Neural cell (in vitro differentiated cells): ENCODE results near the gene KCTD2. TPM values are rescaled to one million over a fixed set of nuclear protein-coding genes. Genes with fewer than 3 reads are reported as not detected.

Experiments
- H2AFZ ChIP-seq: fragments of 200-600, 300-800 bp; sonication (generic), shearing (Covaris generic); 2 replicates; pipeline ENCODE4 v1.6.0; 2014; ENCODE audit warnings: low read depth, mild to moderate bottlenecking, antibody characterized with exemption, low read length, moderate library complexity
- H3F3A ChIP-seq: fragments of 200-600 bp; shearing (Covaris generic); 2 replicates; pipeline ENCODE4 v1.6.1; 2016; ENCODE audit warnings: mild to moderate bottlenecking, moderate library complexity, mixed read lengths, antibody characterized with exemption, low read length; ENCODE audit not compliant: insufficient read depth, poor library complexity, severe bottlenecking
- H3K27ac ChIP-seq: fragments of 200-600, 300-800 bp; sonication (generic), shearing (Covaris generic); 2 replicates; pipeline ENCODE4 v1.5.1; 2014; ENCODE audit warnings: mild to moderate bottlenecking, low read length, moderate library complexity
- H3K27me3 ChIP-seq: fragments of 300-800, 200-600 bp; sonication (generic), shearing (Covaris generic); 2 replicates; pipeline ENCODE4 v1.6.0; 2014; ENCODE audit warnings: mild to moderate bottlenecking, low read depth, low read length, moderate library complexity; ENCODE audit not compliant: insufficient read depth
- H3K36me3 ChIP-seq: fragments of 300-800, 200-600 bp; sonication (generic), shearing (Covaris generic); 2 replicates; pipeline ENCODE4 v1.5.1; 2014; ENCODE audit warnings: mild to moderate bottlenecking, antibody characterized with exemption, low read length, moderate library complexity; ENCODE audit not compliant: insufficient read depth
- H3K4me2 ChIP-seq: fragments of 300-800, 200-600 bp; sonication (generic), shearing (Covaris generic); 2 replicates; pipeline ENCODE4 v1.6.0; 2014; ENCODE audit warnings: mild to moderate bottlenecking, low read length
- H3K4me3 ChIP-seq: fragments of 300-800, 200-600 bp; sonication (generic), shearing (Covaris generic); 2 replicates; pipeline ENCODE4 v1.5.1; 2014; ENCODE audit warnings: mild to moderate bottlenecking, low read length, moderate library complexity
- H3K79me2 ChIP-seq: fragments of 200-600 bp; shearing (Covaris generic); replicated peaks from 2 replicates; pipeline ENCODE4 v1.6.0; 2014; ENCODE audit warnings: mild to moderate bottlenecking, low read length, moderate library complexity; ENCODE audit not compliant: insufficient read depth
- H3K9ac ChIP-seq: fragments of 300-800, 200-600 bp; sonication (generic), shearing (Covaris generic); 2 replicates; pipeline ENCODE4 v1.6.1; 2016; ENCODE audit warnings: mild to moderate bottlenecking, low read length, mixed read lengths
- H3K9me2 ChIP-seq: fragments of 200-600 bp; shearing (Covaris generic); 2 replicates; pipeline ENCODE4 v1.6.1; 2016; ENCODE audit warnings: mild to moderate bottlenecking, low read length, mixed read lengths; ENCODE audit not compliant: insufficient read depth
- H3K9me3 ChIP-seq: fragments of 200-600, 300-800 bp; sonication (generic), shearing (Covaris generic); 2 replicates; pipeline ENCODE4 v1.6.1; 2016; ENCODE audit warnings: mild to moderate bottlenecking, mixed run types, low read length, moderate library complexity, mixed read lengths
- H4K20me1 ChIP-seq: fragments of 200-600 bp; shearing (Covaris generic); 2 replicates; pipeline ENCODE4 v1.6.1; 2016; ENCODE audit warnings: mild to moderate bottlenecking, mixed run types; ENCODE audit not compliant: insufficient read depth
- EP300 ChIP-seq: fragments of 450-650 bp; conservative IDR thresholded peaks from 2 replicates; pipeline ENCODE4 v1.6.1; 2014; ENCODE audit warnings: antibody characterized with exemption, mild to moderate bottlenecking, moderate library complexity; ENCODE audit not compliant: poor library complexity, severe bottlenecking
- EZH2 ChIP-seq: fragments of 200-600, 300-800 bp; shearing (Covaris generic), sonication (generic); IDR thresholded peaks from 2 replicates; pipeline ENCODE4 v1.6.1; 2014; ENCODE audit warnings: antibody characterized with exemption, low read length, borderline replicate concordance, mild to moderate bottlenecking; ENCODE audit not compliant: insufficient read depth, poor library complexity, severe bottlenecking
- MXI1 ChIP-seq: fragments of 450-650 bp; conservative IDR thresholded peaks from 2 replicates; pipeline ENCODE4 v1.6.1; 2014; ENCODE audit warnings: antibody characterized with exemption, mild to moderate bottlenecking; ENCODE audit not compliant: poor library complexity, severe bottlenecking
- POLR2AphosphoS5 ChIP-seq: IDR thresholded peaks from 2 replicates; pipeline ENCODE4 v1.6.1; 2012
- RAD21 ChIP-seq: fragments of 450-650 bp; conservative IDR thresholded peaks from 2 replicates; pipeline ENCODE4 v1.6.1; 2014; ENCODE audit warnings: antibody characterized with exemption, mild to moderate bottlenecking, moderate library complexity
- SMC3 ChIP-seq: fragments of 450-650 bp; conservative IDR thresholded peaks from 2 replicates; pipeline ENCODE4 v1.6.1; 2014; ENCODE audit warnings: antibody characterized with exemption, mild to moderate bottlenecking, moderate library complexity; ENCODE audit not compliant: poor library complexity
- TAF1 ChIP-seq: IDR thresholded peaks from 2 replicates; pipeline ENCODE4 v1.6.1; 2012; ENCODE audit warnings: low read depth
- polyA plus RNA-seq: library from polyadenylated mRNA; depleted of rRNA; stranded (reverse); fragments of >200 nt; gene quantifications from 2 replicates; pipeline ENCODE4 v1.2.3, GENCODE V29; 2014
- TF ChIP-seq, protein P1 (sequence below): fragments of 450-650 bp; IDR thresholded peaks from 2 replicates; pipeline ENCODE4 v1.5.1; 2014; ENCODE audit warnings: antibody characterized with exemption, mild to moderate bottlenecking, moderate library complexity; ENCODE audit not compliant: poor library complexity, severe bottlenecking
- TF ChIP-seq, protein P2 (sequence below): IDR thresholded peaks from 2 replicates; pipeline ENCODE4 v1.6.1; 2012; ENCODE audit warnings: borderline replicate concordance

KCTD2 gene
- polyA plus RNA-seq, 1 donor from 2014 or later, result 32.8 TPM

GRCh38 chr17:75086496-75087181, 39.6 kb downstream of the KCTD2 start:
- Histone ChIP-seq H3K9me3 (no peaks in the 10 kb centered on the region), H3K9me2 (no peaks in the 10 kb centered on the region), H4K20me1 (no peaks in the 10 kb centered on the region), H3K4me3 (no peak overlapping the region), H3K27me3 (peaks cover 14% of the 10 kb centered on the region), H3F3A (no peaks in the 10 kb centered on the region), H2AFZ (no peak overlapping the region), H3K9ac (no peak overlapping the region), H3K4me2 (no peak overlapping the region), H3K36me3 (no peaks in the 10 kb centered on the region), H3K27ac (no peak overlapping the region), H3K79me2 (no peaks in the 10 kb centered on the region)
- TF ChIP-seq EP300, result no peak
- TF ChIP-seq, protein P1, sequence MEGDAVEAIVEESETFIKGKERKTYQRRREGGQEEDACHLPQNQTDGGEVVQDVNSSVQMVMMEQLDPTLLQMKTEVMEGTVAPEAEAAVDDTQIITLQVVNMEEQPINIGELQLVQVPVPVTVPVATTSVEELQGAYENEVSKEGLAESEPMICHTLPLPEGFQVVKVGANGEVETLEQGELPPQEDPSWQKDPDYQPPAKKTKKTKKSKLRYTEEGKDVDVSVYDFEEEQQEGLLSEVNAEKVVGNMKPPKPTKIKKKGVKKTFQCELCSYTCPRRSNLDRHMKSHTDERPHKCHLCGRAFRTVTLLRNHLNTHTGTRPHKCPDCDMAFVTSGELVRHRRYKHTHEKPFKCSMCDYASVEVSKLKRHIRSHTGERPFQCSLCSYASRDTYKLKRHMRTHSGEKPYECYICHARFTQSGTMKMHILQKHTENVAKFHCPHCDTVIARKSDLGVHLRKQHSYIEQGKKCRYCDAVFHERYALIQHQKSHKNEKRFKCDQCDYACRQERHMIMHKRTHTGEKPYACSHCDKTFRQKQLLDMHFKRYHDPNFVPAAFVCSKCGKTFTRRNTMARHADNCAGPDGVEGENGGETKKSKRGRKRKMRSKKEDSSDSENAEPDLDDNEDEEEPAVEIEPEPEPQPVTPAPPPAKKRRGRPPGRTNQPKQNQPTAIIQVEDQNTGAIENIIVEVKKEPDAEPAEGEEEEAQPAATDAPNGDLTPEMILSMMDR, result no peak
- TF ChIP-seq RAD21, result no peak
- TF ChIP-seq EZH2, result no peak
- no peak for TF ChIP-seq POLR2AphosphoS5
- TF ChIP-seq SMC3, result no peak
- no peak for TF ChIP-seq MXI1
- TF ChIP-seq, protein P2, sequence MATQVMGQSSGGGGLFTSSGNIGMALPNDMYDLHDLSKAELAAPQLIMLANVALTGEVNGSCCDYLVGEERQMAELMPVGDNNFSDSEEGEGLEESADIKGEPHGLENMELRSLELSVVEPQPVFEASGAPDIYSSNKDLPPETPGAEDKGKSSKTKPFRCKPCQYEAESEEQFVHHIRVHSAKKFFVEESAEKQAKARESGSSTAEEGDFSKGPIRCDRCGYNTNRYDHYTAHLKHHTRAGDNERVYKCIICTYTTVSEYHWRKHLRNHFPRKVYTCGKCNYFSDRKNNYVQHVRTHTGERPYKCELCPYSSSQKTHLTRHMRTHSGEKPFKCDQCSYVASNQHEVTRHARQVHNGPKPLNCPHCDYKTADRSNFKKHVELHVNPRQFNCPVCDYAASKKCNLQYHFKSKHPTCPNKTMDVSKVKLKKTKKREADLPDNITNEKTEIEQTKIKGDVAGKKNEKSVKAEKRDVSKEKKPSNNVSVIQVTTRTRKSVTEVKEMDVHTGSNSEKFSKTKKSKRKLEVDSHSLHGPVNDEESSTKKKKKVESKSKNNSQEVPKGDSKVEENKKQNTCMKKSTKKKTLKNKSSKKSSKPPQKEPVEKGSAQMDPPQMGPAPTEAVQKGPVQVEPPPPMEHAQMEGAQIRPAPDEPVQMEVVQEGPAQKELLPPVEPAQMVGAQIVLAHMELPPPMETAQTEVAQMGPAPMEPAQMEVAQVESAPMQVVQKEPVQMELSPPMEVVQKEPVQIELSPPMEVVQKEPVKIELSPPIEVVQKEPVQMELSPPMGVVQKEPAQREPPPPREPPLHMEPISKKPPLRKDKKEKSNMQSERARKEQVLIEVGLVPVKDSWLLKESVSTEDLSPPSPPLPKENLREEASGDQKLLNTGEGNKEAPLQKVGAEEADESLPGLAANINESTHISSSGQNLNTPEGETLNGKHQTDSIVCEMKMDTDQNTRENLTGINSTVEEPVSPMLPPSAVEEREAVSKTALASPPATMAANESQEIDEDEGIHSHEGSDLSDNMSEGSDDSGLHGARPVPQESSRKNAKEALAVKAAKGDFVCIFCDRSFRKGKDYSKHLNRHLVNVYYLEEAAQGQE, result no peak
- TF ChIP-seq TAF1, result no peak

DNA sequence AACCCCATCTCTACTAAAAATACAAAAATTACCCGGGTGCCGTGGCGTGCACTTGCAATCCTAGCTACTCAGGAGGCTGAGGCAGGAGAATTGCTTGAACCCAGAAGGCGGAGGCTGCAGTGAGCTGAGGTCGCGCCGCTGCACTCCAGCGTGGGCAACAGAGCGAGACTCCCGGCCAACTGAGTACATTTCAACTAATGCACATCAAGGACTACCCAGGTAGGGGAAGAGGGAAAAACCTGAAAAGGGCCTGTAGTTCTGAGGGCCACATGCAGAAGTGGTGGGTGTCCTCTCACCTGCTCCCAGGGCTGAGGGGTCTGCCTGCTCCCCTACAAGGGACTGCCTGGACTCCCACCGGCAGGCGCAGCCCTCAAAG, 40.1 kb downstream of the KCTD2 start:
- no peaks in the 10 kb centered on the region for H3F3A ChIP-seq
- H3K36me3 ChIP-seq, result no peaks in the 10 kb centered on the region
- no peak overlapping the region for H3K4me3 ChIP-seq
- H4K20me1 ChIP-seq, result no peaks in the 10 kb centered on the region
- TF ChIP-seq EZH2 (no peak), EP300 (no peak), SMC3 (no peak), POLR2AphosphoS5 (no peak), RAD21 (no peak), MXI1 (no peak), TAF1 (no peak)
- TF ChIP-seq, protein P1, result no peak
- TF ChIP-seq, protein P2, result no peak
- H2AFZ ChIP-seq, result no peak overlapping the region
- no peak overlapping the region for H3K27ac ChIP-seq
- H3K4me2 ChIP-seq, result no peak overlapping the region
- H3K9me3 ChIP-seq, result no peaks in the 10 kb centered on the region
- no peak overlapping the region for H3K9ac ChIP-seq
- H3K79me2 ChIP-seq, result no peaks in the 10 kb centered on the region
- H3K27me3 ChIP-seq, result peaks cover 14% of the 10 kb centered on the region
- H3K9me2 ChIP-seq, result no peaks in the 10 kb centered on the region
